ENCODE measurements around the gene EXOC6B.

EXOC6B gene

GRCh38 chr2:72378753-72379348 is 447.0 kb downstream of the EXOC6B start:
- TF ChIP-seq, protein P1, sequence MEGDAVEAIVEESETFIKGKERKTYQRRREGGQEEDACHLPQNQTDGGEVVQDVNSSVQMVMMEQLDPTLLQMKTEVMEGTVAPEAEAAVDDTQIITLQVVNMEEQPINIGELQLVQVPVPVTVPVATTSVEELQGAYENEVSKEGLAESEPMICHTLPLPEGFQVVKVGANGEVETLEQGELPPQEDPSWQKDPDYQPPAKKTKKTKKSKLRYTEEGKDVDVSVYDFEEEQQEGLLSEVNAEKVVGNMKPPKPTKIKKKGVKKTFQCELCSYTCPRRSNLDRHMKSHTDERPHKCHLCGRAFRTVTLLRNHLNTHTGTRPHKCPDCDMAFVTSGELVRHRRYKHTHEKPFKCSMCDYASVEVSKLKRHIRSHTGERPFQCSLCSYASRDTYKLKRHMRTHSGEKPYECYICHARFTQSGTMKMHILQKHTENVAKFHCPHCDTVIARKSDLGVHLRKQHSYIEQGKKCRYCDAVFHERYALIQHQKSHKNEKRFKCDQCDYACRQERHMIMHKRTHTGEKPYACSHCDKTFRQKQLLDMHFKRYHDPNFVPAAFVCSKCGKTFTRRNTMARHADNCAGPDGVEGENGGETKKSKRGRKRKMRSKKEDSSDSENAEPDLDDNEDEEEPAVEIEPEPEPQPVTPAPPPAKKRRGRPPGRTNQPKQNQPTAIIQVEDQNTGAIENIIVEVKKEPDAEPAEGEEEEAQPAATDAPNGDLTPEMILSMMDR (conservative IDR thresholded peaks at IDR 0.05; ENCODE audit: low read length): no peak
- no peak for TF ChIP-seq EZH2phosphoT487 (IDR thresholded peaks at IDR 0.05; ENCODE audit: borderline replicate concordance)
- Histone ChIP-seq H3K9ac (ENCODE audit: low read depth, low read length, poor library complexity, severe bottlenecking) (no peak overlapping the region), H3K27me3 (ENCODE audit: insufficient read depth, low read length, poor library complexity, severe bottlenecking) (no peaks in the 10 kb centered on the region), H3K4me2 (ENCODE audit: low read depth, low read length, poor library complexity, severe bottlenecking) (no peak overlapping the region), H4K20me1 (ENCODE audit: insufficient read depth, low read length, poor library complexity, severe bottlenecking) (no peaks in the 10 kb centered on the region), H3K4me3 (ENCODE audit: low read length, poor library complexity, severe bottlenecking) (no peak overlapping the region), H3F3A (ENCODE audit: low read depth) (no peaks in the 10 kb centered on the region), H2AFZ (ENCODE audit: low read length) (no peak overlapping the region), H3K9me3 (ENCODE audit: insufficient read depth, low read depth, low read length) (no peaks in the 10 kb centered on the region), H3K36me3 (ENCODE audit: insufficient read depth, low read length) (no peaks in the 10 kb centered on the region), H3K9me2 (replicated peaks; ENCODE audit: low read depth, low read length) (no peaks in the 10 kb centered on the region), H3K79me2 (ENCODE audit: insufficient read depth, low read length) (no peaks in the 10 kb centered on the region), H3K4me1 (ENCODE audit: insufficient read depth, low read length, poor library complexity, severe bottlenecking) (no peaks in the 10 kb centered on the region)

- Histone ChIP-seq H2AFZ (ENCODE audit: low read length) (no peak overlapping the region), H3K9ac (ENCODE audit: low read depth, low read length, poor library complexity, severe bottlenecking) (no peak overlapping the region), H3K4me2 (ENCODE audit: low read depth, low read length, poor library complexity, severe bottlenecking) (no peak overlapping the region), H3F3A (ENCODE audit: low read depth) (no peaks in the 10 kb centered on the region), H4K20me1 (ENCODE audit: insufficient read depth, low read length, poor library complexity, severe bottlenecking) (no peaks in the 10 kb centered on the region), H3K79me2 (ENCODE audit: insufficient read depth, low read length) (no peaks in the 10 kb centered on the region), H3K4me1 (ENCODE audit: insufficient read depth, low read length, poor library complexity, severe bottlenecking) (no peaks in the 10 kb centered on the region), H3K27me3 (ENCODE audit: insufficient read depth, low read length, poor library complexity, severe bottlenecking) (no peaks in the 10 kb centered on the region), H3K9me2 (replicated peaks; ENCODE audit: low read depth, low read length) (no peaks in the 10 kb centered on the region), H3K9me3 (ENCODE audit: insufficient read depth, low read depth, low read length) (no peaks in the 10 kb centered on the region), H3K36me3 (ENCODE audit: insufficient read depth, low read length) (no peaks in the 10 kb centered on the region), H3K4me3 (ENCODE audit: low read length, poor library complexity, severe bottlenecking) (no peak overlapping the region)
- TF ChIP-seq EZH2phosphoT487 (IDR thresholded peaks at IDR 0.05; ENCODE audit: borderline replicate concordance): no peak
- TF ChIP-seq, protein P1 (conservative IDR thresholded peaks at IDR 0.05; ENCODE audit: low read length): no peak
These were observed 458.2 kb downstream of the EXOC6B start for GRCh38 chr2:72367530-72368225.

- Histone ChIP-seq H3K4me1 (ENCODE audit: insufficient read depth, low read length, poor library complexity, severe bottlenecking) (no peaks in the 10 kb centered on the region), H3F3A (ENCODE audit: low read depth) (no peaks in the 10 kb centered on the region), H3K9me3 (ENCODE audit: insufficient read depth, low read depth, low read length) (no peaks in the 10 kb centered on the region), H3K36me3 (ENCODE audit: insufficient read depth, low read length) (no peaks in the 10 kb centered on the region), H3K27me3 (ENCODE audit: insufficient read depth, low read length, poor library complexity, severe bottlenecking) (no peaks in the 10 kb centered on the region), H3K79me2 (ENCODE audit: insufficient read depth, low read length) (no peaks in the 10 kb centered on the region), H4K20me1 (ENCODE audit: insufficient read depth, low read length, poor library complexity, severe bottlenecking) (no peaks in the 10 kb centered on the region), H3K9ac (ENCODE audit: low read depth, low read length, poor library complexity, severe bottlenecking) (no peak overlapping the region), H3K4me2 (ENCODE audit: low read depth, low read length, poor library complexity, severe bottlenecking) (no peak overlapping the region), H3K9me2 (replicated peaks; ENCODE audit: low read depth, low read length) (no peaks in the 10 kb centered on the region), H3K4me3 (ENCODE audit: low read length, poor library complexity, severe bottlenecking) (no peak overlapping the region), H2AFZ (ENCODE audit: low read length) (no peak overlapping the region)
- TF ChIP-seq, protein P1 (conservative IDR thresholded peaks at IDR 0.05; ENCODE audit: low read length): no peak
- TF ChIP-seq EZH2phosphoT487 (IDR thresholded peaks at IDR 0.05; ENCODE audit: borderline replicate concordance): no peak
These were observed 462.4 kb downstream of the EXOC6B start for GRCh38 chr2:72363406-72363805.
